Measurements from ENCODE around the gene HGS. TPM values are rescaled to one million over a fixed set of nuclear protein-coding genes. Genes with fewer than 3 reads are reported as not detected.
A peak's percentile ranks its signal among the peaks of the same experiment; 100 is the strongest.

The HGS gene
- total and polyA plus RNA-seq, 2 of the 13 experiments (the other 11 are each of a cell fraction or from before 2014, with no cell fraction given), result 73.3 to 78.1 TPM

DNA sequence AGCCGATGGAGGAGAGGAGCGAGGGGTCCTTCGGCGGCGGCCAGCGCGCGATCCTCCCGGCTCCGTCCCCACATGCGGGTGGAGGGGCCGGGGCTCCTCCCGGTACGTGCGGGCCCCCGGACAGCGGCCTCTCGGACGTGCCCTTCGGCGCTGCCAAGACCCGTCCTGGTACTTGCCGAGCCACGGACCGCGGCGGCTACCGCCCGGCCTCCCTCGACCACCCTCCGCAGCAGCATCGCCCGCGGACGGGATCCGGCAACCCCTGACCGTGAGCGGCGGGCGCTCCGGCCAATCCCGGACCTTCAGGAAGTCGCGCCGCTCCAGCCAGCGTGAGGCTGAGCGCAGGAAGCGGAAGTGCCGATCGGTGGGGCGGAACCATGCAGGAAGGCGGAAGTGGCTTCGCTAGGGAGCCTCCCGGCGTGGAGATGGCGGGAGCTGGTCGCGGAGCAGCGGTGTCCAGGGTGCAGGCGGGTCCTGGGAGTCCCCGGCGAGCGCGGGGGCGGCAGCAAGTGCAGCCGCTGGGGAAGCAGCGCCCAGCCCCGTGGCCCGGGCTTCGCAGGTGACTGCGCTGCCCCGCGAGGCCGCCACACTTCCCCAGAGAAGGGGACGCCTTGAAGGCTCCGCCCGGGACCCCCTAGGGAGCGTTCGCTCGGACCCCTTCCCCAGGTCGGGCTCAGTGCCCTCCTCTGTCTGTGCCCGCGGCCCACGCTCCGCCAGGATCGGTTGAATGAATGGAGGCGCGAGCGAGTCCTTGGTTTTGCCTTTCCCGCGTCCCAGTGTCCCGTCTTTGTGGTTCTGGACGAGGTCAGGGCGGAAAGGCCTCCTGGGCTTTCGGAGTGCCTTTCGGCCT lies 17.2 kb upstream of the HGS start, which contains the start of the genes CCDC137 and OXLD1 (continued):
- TF ChIP-seq ZBTB10 (CRISPR knock-in tag; IDR thresholded peaks at IDR 0.05; ENCODE audit: borderline replicate concordance) (peak; percentile 47; the same call in 1 of the 2 replicates), ZNF546 (CRISPR knock-in tag; conservative IDR thresholded peaks at IDR 0.05) (no peak), ZNF616 (CRISPR knock-in tag; IDR thresholded peaks at IDR 0.05; ENCODE audit: low read depth) (peak; percentile 85; the same call in 1 of the 2 replicates), HOXA9 (CRISPR knock-in tag; IDR thresholded peaks at IDR 0.05; ENCODE audit: borderline replicate concordance) (no peak), MATR3 (CRISPR knock-in tag; IDR thresholded peaks at IDR 0.05) (no peak), IKZF4 (CRISPR knock-in tag; IDR thresholded peaks at IDR 0.05; ENCODE audit: borderline replicate concordance, low read depth, not compliant biosample characterization) (no peak), HMG20A (CRISPR knock-in tag; IDR thresholded peaks at IDR 0.05; ENCODE audit: borderline replicate concordance) (no peak), ZNF652 (CRISPR knock-in tag; IDR thresholded peaks at IDR 0.05; ENCODE audit: borderline replicate concordance, low read depth) (no peak), ZNF317 (CRISPR knock-in tag; IDR thresholded peaks at IDR 0.05) (no peak), MAF1 (CRISPR knock-in tag; IDR thresholded peaks at IDR 0.05; ENCODE audit: borderline replicate concordance) (peak; percentile 88; the same call in 1 of the 2 replicates), ZNF431 (CRISPR knock-in tag; IDR thresholded peaks at IDR 0.05; ENCODE audit: borderline replicate concordance, low read depth) (no peak), GABPA (IDR thresholded peaks at IDR 0.05; ENCODE audit: low read depth, low read length) (peak; percentile 94), GABPA (CRISPR knock-in tag; IDR thresholded peaks at IDR 0.05; ENCODE audit: low read depth) (peak; percentile 94), RXRA (CRISPR knock-in tag; IDR thresholded peaks at IDR 0.05) (peak; percentile 79; the same call in 1 of the 2 replicates), JDP2 (CRISPR knock-in tag; IDR thresholded peaks at IDR 0.05; ENCODE audit: borderline replicate concordance) (no peak; the same call in 1 of the 2 replicates), POLR2A (IDR thresholded peaks at IDR 0.05; ENCODE audit: insufficient read depth in 1 of 2, low read depth in 2 of 2, low read length in 2 of 2) (peak; percentile 97), CREB1 (IDR thresholded peaks at IDR 0.05) (peak; percentile 79), CREB1 (CRISPR knock-in tag; IDR thresholded peaks at IDR 0.05) (no peak), ZSCAN30 (CRISPR knock-in tag; IDR thresholded peaks at IDR 0.05) (no peak), HIVEP1 (CRISPR knock-in tag; IDR thresholded peaks at IDR 0.05) (no peak), HMGXB4 (CRISPR knock-in tag; IDR thresholded peaks at IDR 0.05; ENCODE audit: borderline replicate concordance in 1 of 2, low read depth in 1 of 2) (peak; percentile 80 to 89; a peak in 3 of 4 replicates), PAF1 (CRISPR knock-in tag; IDR thresholded peaks at IDR 0.05) (no peak), ZNF703 (CRISPR knock-in tag; IDR thresholded peaks at IDR 0.05; ENCODE audit: borderline replicate concordance) (0 out of 2 replicates have a peak, but pooled peaks have one; percentile 69), PHF20 (CRISPR knock-in tag; IDR thresholded peaks at IDR 0.05) (peak; percentile 99), BHLHE40 (IDR thresholded peaks at IDR 0.05; ENCODE audit: low read length) (no peak; the same call in 1 of the 2 replicates)
- TF ChIP-seq, protein P1, sequence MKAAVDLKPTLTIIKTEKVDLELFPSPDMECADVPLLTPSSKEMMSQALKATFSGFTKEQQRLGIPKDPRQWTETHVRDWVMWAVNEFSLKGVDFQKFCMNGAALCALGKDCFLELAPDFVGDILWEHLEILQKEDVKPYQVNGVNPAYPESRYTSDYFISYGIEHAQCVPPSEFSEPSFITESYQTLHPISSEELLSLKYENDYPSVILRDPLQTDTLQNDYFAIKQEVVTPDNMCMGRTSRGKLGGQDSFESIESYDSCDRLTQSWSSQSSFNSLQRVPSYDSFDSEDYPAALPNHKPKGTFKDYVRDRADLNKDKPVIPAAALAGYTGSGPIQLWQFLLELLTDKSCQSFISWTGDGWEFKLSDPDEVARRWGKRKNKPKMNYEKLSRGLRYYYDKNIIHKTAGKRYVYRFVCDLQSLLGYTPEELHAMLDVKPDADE (CRISPR knock-in tag; IDR thresholded peaks at IDR 0.05), result no peak
